SK-N-SH treated with all-trans-retinoic acid at 6 μM for 48 hours (cell line): ENCODE results near the gene URAD.

ENCODE experiments used
- ARNTL ChIP-seq: fragments of 450-650 bp; formaldehyde crosslinking; IDR thresholded peaks from 2 replicates; pipeline ENCODE4 v1.5.0; 2020; ENCODE audit warnings: low read depth, mild to moderate bottlenecking, moderate library complexity, borderline replicate concordance
- CSRNP3 ChIP-seq: fragments of 250-450 bp; sonication (Bioruptor Pico); IDR thresholded peaks from 2 replicates; pipeline ENCODE4 v1.5.1; 2021; ENCODE audit warnings: mild to moderate bottlenecking, moderate library complexity
- ESRRG ChIP-seq: fragments of 250-450 bp; sonication (Bioruptor Pico); IDR thresholded peaks from 2 replicates; pipeline ENCODE4 v1.6.1; 2021; ENCODE audit warnings: mild to moderate bottlenecking
- OSR1 ChIP-seq: fragments of 250-450 bp; sonication (Bioruptor Pico); IDR thresholded peaks from 2 replicates; pipeline ENCODE4 v1.8.0; 2022; ENCODE audit warnings: moderate library complexity, mild to moderate bottlenecking, inconsistent platforms
- PATZ1 ChIP-seq: fragments of 250-450 bp; sonication (Bioruptor Pico); IDR thresholded peaks from 2 replicates; pipeline ENCODE4 v1.8.0; 2020; ENCODE audit warnings: mild to moderate bottlenecking, moderate library complexity, borderline replicate concordance
- POU6F1 ChIP-seq: fragments of 250-450 bp; sonication (Bioruptor Pico); IDR thresholded peaks from 2 replicates; pipeline ENCODE4 v1.8.0; 2021; ENCODE audit warnings: low read depth, mild to moderate bottlenecking, moderate library complexity, borderline replicate concordance
- PPARA ChIP-seq: fragments of 250-450 bp; sonication (Bioruptor Pico); IDR thresholded peaks from 2 replicates; pipeline ENCODE4 v1.5.0; 2020; ENCODE audit warnings: mild to moderate bottlenecking, borderline replicate concordance
- TCF4 ChIP-seq: fragments of 250-450 bp; sonication (Bioruptor Pico); IDR thresholded peaks from 2 replicates; pipeline ENCODE4 v1.8.0; 2021; ENCODE audit warnings: mild to moderate bottlenecking, moderate library complexity, borderline replicate concordance
- TOX ChIP-seq: fragments of 250-450 bp; sonication (Bioruptor Pico); IDR thresholded peaks from 2 replicates; pipeline ENCODE4 v1.8.0; 2021; ENCODE audit warnings: mild to moderate bottlenecking, moderate library complexity, borderline replicate concordance
- ZC3H10 ChIP-seq: fragments of 250-450 bp; sonication (Bioruptor Pico); IDR thresholded peaks from 2 replicates; pipeline ENCODE4 v1.5.1; 2021; ENCODE audit warnings: mild to moderate bottlenecking, moderate library complexity
- ZFP3 ChIP-seq: fragments of 250-450 bp; sonication (Bioruptor Pico); IDR thresholded peaks from 2 replicates; pipeline ENCODE4 v1.5.0; 2020; ENCODE audit warnings: mild to moderate bottlenecking, moderate library complexity
- ZFP30 ChIP-seq: fragments of 450-650 bp; formaldehyde crosslinking; IDR thresholded peaks from 2 replicates; pipeline ENCODE4 v1.5.0; 2022; ENCODE audit warnings: mild to moderate bottlenecking, moderate library complexity
- ZNF565 ChIP-seq: fragments of 450-650 bp; formaldehyde crosslinking; conservative IDR thresholded peaks from 2 replicates; pipeline ENCODE4 v1.5.0; 2020; ENCODE audit warnings: low read depth, mild to moderate bottlenecking, moderate library complexity
- TF ChIP-seq, protein P1 (sequence below): fragments of 250-450 bp; sonication (Bioruptor Pico); IDR thresholded peaks from 2 replicates; pipeline ENCODE4 v1.5.1; 2020; ENCODE audit warnings: low read depth, mild to moderate bottlenecking, moderate library complexity

GRCh38 chr13:27933580-27934328 lies 54.7 kb downstream of the URAD start:
- TF ChIP-seq ARNTL (CRISPR knock-in tag) (no peak), PATZ1 (CRISPR knock-in tag) (no peak), ZC3H10 (CRISPR knock-in tag) (no peak), TCF4 (no peak), TOX (CRISPR knock-in tag) (no peak), OSR1 (CRISPR knock-in tag) (no peak), ZFP3 (CRISPR knock-in tag) (no peak), CSRNP3 (CRISPR knock-in tag) (no peak), ZFP30 (CRISPR knock-in tag) (no peak), ESRRG (no peak), POU6F1 (CRISPR knock-in tag) (no peak), ZNF565 (CRISPR knock-in tag) (no peak), PPARA (CRISPR knock-in tag) (no peak)
- TF ChIP-seq, protein P1, sequence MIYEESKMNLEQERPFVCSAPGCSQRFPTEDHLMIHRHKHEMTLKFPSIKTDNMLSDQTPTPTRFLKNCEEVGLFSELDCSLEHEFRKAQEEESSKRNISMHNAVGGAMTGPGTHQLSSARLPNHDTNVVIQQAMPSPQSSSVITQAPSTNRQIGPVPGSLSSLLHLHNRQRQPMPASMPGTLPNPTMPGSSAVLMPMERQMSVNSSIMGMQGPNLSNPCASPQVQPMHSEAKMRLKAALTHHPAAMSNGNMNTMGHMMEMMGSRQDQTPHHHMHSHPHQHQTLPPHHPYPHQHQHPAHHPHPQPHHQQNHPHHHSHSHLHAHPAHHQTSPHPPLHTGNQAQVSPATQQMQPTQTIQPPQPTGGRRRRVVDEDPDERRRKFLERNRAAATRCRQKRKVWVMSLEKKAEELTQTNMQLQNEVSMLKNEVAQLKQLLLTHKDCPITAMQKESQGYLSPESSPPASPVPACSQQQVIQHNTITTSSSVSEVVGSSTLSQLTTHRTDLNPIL = no peak
